ENCODE data around the gene TACR2.
A peak's percentile ranks its signal among the peaks of the same experiment; 100 is the strongest.

DNA sequence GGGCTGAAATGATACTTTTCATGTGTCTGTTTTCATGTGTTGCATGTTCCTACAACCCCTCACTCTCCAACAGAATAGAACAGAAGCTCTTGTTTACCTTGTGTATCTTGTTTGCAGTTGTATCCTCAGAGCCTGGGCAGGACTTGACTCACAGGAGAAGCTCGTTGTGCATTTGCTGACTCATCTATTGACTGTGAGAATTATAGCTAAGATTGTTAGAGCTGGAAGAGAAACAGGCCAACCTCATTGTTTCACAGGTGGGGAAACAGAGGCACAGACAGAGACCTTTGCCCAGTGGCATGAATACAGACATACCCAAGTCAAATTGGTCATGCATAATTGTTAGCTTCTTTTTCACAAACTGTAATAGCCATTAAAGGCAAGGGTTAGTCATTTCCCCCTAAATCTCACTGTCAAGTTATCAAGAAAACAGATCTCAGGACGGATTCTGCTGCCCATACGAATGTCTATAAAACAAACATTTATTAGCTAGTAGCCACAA, 30.0 kb upstream of the TACR2 start:
- TF ChIP-seq EP300 (IDR thresholded peaks at IDR 0.05) (no peak), POLR2A (IDR thresholded peaks at IDR 0.05) (no peak), POLR2AphosphoS5 (IDR thresholded peaks at IDR 0.05) (peak in 2 of 3 donors; percentile 12 to 68)
- TF ChIP-seq, protein P1, sequence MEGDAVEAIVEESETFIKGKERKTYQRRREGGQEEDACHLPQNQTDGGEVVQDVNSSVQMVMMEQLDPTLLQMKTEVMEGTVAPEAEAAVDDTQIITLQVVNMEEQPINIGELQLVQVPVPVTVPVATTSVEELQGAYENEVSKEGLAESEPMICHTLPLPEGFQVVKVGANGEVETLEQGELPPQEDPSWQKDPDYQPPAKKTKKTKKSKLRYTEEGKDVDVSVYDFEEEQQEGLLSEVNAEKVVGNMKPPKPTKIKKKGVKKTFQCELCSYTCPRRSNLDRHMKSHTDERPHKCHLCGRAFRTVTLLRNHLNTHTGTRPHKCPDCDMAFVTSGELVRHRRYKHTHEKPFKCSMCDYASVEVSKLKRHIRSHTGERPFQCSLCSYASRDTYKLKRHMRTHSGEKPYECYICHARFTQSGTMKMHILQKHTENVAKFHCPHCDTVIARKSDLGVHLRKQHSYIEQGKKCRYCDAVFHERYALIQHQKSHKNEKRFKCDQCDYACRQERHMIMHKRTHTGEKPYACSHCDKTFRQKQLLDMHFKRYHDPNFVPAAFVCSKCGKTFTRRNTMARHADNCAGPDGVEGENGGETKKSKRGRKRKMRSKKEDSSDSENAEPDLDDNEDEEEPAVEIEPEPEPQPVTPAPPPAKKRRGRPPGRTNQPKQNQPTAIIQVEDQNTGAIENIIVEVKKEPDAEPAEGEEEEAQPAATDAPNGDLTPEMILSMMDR (IDR thresholded peaks at IDR 0.05), result no peak
